NCI-H774 (cell line): ENCODE measurements around the gene HSPA1A.
A peak's percentile ranks its signal among the peaks of the same experiment; 100 is the strongest.
"Not testable (repeated sequence)": the region's sequence is repeated elsewhere in the genome, so short reads cannot be mapped to it uniquely, and the experiment has no call there.

Experiments used
- DNase-seq: peaks from one replicate; lab custom pipeline; 2025; lab: John Stamatoyannopoulos, UW

The HSPA1A gene

GRCh38 chr6:31836474-31837368, 21.4 kb downstream of the HSPA1A start:
- no peak for DNase-seq

DNA sequence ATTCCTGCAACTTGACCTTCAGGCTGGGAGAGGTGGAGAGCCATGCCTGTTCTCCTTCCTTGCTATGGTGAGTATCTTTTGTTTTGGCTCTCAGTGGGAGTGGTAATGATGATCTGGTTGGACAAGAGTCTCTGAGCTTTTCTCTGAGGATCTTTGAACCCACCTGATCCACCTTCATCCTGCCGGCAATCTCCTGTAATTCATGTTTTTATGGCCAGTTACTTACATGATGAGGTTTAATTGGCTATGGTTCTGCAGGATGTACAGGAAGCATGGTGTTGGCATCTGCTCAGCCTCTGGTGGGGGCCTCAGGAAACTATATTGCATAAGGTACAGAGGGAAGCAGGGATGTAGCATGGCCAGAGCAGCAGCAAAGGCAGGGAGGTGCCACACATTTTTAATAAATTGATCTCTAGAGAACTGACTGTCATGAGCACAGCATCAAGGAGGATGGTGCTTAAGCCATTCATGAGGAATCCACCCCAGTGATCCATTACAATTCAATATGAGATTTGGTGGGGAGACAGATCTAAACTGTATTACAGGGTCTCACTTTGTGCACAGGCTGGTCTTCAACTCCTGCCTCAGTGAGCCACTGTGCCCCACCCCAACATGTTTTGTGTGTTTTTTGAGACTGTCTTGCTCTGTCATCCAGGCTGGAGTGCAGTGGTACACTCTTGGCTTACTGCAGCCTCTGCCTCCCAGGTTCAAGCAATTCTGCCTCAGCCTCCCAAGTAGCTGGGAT, 22.2 kb downstream of the HSPA1A start:
- no peak for DNase-seq

GRCh38 chr6:31838114-31838553, 22.8 kb downstream of the HSPA1A start:
- DNase-seq: not testable (repeated sequence)

GRCh38 chr6:31838968-31839367, 23.6 kb downstream of the HSPA1A start:
- DNase-seq: no peak

- not testable (repeated sequence) for DNase-seq
Observed at GRCh38 chr6:31839779-31840126, 24.4 kb downstream of the HSPA1A start.

- no peak for DNase-seq
Observed at GRCh38 chr6:31842053-31842452, 26.7 kb downstream of the HSPA1A start.

DNA sequence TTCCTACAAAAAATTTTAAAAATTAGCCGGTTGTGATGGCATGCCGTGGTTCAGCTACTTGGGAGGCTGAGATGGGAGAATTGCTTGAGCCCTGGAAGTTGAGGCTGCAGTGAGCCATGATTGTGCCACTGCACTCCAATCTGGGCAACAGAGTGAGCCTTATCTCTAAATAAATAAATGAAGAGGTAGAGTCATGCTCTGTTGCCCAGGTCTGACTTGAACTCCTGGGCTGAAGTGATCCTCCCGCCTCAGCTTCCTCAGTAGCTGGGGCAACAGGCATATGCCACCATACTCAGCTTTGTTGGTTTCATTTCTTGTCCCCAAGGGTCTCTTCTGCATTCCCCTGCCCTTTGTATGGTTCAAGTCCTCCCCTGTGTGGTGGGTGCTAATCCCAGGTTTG, 29.2 kb downstream of the HSPA1A start:
- no peak for DNase-seq

DNA sequence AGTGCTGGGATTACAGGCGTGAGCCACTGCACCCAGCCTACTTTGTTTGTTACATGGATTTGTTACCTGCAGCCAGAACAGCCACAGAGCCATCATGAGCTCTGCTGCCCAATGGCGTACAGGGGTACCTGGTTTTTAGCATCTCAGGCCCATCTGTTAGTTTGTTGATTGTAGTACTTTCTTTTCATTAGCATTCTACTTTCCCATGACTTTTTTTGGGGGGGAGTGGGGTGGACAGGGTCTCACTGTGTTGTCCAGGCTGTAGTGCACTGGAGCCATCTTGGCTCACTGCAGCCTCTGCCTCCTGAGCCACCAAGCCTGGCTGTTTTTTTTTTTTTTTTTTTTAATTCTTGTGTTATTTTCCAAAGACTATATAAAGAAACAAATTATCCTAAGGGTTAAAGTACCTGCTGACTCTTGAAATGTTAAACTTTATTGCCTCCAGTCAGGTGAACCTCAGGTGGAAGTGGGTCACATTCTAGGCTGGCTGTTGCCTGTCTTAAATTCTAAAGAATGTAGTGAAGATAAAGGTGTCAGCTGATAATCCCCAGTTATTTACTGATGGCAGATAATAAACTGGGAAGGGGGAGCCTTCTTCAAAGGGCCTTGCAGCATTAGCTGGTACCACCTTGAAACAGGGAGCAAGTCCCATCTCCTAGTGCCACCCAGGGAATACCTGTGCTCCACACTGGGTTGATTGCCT, 32.1 kb downstream of the HSPA1A start:
- no peak for DNase-seq

DNA sequence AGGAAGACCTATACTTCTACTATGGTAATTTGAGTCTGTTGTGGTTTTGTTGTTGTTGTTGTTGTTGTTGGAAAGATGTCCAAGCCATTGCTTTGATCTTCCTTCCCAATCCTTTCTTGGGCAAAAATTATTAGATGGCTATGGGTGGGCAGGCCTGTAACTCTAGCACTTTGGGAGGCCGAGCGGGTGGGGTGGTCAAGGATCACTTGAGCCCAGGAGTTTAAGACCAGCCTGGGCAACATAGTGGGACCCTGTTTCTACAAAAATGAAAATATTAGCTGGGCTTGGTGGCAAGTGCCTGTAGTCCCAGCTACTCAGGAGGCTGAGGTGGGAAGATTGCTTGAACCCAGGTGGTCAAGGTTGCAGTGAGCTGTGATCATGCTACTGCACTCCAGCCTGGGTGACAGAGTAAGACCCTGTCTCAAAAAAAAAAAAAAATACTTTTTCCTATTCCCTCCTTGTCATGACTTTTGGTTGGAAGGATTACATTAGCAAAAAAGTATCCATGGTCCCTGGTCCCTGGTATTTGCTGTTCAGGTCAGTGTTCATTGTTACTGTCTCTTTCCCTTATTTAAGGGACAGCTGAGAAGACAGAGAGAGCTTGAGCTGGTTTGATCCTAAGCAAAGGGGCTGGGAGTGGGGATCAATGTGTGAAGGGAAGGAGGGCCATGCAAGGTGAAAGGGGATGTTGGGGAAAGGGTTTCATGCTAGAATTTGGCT, 35.6 kb downstream of the HSPA1A start:
- no peak for DNase-seq

DNA sequence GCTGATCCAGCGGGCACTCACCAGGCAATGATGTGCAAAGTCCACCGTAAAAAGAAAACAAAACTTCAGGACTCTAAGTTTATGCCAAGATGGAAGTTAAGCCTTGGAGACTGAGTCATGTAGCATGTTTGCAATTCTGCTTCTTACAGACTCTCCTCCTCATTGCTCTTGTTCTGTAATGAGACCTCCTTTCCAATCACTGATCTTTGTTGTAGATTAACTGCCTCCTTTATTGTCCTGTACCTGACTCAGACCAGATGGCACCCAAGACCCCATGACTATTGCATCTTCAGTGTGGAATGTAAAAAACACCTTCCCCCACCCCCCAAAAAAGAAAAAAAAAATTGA, 36.1 kb downstream of the HSPA1A start:
- DNase-seq: no peak

DNA sequence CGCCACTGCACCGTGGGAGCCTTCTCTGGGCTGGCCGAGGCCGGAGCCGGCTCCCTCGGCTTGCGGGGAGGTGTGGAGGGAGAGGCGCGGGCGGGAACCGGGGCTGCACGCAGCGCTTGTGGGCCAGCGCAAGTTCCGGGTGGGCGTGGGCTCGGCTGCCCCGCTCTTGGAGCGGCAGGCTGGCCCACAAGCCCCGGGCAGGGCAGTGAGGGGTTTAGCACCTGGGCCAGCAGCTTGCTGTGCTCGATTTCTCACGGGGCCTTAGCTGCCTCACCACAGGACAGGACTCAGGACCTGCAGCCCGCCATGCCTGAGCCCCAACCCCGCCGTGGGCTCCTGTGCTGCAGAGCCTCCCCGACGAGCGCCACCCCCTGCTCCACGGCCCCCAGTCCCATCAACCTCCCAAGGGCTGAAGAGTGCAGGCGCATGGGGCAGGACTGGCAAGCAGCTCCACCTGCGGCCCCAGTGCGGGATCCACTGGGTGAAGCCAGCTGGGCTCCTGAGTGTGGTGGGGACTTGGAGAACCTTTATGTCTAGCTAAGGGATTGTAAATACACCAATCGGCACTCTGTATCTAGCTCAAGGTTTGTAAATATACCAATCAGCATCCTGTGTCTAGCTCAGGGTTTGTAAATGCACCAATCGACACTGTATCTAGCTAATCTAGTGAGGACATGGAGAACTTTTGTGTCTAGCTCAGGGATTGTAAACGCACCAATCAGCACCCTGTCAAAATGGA, 36.8 kb downstream of the HSPA1A start:
- not testable (repeated sequence) for DNase-seq

DNA sequence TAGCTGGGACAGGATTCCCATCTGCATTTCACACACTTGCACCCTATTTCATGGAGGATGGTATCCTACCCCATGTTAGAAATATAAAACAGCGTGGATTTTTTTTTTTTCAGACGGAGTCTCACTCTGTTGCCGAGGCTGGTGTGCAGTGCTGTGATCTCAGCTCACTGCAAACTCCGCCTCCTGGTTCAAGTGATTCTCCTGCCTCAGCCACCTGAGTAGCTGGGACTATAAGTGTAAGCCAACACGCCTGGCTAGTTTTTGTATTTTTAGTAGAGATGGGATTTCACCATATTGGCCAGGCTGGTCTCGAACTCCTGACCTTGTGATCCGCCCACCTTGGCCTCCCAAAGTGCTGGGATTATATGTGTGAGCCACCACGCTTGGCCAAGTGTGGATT, 42.4 kb downstream of the HSPA1A start:
- DNase-seq: not testable (repeated sequence)

DNA sequence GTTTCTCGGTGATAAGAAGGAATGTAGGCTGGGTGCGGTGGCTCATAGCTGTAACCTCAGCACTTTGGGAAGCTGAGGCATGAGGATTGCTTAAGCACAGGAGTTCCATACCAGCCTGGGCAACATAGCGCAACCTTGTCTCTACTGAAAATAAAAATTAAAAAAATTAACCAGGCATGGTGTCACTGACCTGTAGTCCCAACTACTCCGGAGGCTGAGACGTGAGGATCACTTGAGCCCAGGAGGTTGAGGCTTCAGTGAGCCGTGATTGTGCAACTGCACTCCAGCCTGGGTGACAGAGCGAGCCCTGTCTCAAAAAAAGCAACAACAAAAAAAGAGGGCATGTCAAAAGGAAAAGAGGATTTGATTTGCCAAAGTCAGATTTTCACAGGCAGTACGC, 43.4 kb downstream of the HSPA1A start:
- DNase-seq: no peak

GRCh38 chr6:31859923-31860322, 44.6 kb downstream of the HSPA1A start:
- no peak for DNase-seq

- DNase-seq: no peak
Observed at GRCh38 chr6:31860349-31860748, 45.0 kb downstream of the HSPA1A start.

DNA sequence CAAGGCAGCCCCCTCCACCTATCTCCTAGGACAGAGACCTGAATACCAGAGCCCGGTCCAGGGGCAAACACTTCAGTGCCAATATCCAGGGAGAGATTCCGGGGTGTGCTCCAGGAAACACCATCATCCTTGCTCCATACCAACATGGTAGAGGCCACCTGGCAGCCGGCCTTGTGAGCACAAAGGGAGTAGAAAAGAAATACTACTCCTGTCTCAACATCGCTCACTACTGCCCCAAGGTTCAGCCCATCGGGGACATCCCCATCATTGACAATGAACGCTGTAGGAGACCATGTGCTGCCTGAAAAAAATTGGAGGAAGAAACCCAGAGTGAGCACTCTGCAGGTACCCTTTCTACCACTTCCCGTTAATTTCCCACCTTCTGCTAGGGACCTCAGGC, 45.8 kb downstream of the HSPA1A start:
- DNase-seq: no peak

- DNase-seq: no peak
Observed at GRCh38 chr6:31861919-31862343, 46.6 kb downstream of the HSPA1A start.

DNA sequence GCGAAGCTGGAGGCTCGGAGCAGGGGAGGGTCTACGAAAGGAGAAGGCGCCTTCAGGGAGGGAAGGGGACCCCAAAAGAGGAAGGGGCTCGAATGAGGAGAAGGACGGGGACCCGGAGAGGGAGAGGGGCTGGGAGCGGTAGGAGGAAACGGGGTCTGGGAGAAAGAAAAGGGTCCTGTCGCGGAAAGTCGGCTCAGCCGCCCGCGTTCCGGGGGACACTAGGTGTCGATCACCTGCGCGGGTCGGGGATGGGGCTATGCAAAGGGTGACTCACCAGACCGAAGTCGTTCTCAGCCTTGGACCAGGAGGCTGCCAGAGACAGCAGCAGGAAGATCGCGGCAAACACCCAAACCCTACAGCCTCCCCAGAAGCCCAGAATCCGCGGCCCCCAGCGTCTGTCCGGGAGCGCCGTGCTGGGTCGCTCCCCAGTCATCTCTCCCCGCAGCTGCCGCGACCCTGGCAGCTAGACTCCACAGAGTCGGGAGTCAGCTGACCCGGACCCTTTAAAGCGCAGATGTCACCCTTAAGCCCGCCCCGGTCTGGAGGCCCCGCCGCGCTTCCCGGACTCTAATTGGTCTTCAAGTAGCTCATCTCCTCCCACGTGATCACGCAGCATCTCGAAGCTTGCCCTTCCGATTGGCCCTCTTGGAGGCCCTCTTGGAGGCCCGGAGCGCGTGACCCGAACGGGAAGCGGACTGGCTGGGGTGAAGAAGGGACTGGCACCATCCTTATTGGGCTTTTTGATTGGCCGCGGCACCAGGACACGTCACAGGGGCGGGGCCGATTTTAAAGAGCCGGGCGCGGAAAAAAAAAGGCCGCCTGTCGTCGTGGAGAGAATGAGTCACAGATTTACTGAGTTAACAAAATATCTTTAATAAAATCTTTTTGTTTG, 47.2 kb downstream of the HSPA1A start, which contains the start of gene NEU1:
Gene NEU1, minus strand, starts transcription at position 478 of the 892 bp plus-strand sequence. Its CDS starts 45 bp downstream, at position 433.
- peak; percentile 99 for DNase-seq

DNA sequence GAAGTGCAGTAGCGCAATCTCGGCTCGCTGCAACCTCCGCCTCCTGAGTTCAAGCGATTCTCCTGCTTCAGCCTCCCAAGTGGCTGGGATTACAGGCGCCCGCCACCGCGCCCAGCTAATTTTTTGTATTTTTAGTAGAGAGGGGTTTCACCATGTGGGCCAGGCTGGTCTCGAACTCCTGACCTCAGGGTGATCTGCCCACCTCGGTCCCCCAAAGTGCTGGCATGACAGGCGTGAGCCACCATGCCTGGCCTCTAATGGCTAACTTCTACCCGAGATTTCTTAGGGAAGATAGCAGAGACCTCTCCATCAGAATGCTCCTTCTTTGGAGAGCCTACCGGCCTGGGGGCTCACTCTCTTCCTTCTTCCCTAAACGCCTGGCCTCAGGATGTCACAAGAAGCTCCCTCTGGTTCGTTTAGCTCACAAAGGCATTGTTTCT, 48.8 kb downstream of the HSPA1A start:
- DNase-seq: not testable (repeated sequence)

DNA sequence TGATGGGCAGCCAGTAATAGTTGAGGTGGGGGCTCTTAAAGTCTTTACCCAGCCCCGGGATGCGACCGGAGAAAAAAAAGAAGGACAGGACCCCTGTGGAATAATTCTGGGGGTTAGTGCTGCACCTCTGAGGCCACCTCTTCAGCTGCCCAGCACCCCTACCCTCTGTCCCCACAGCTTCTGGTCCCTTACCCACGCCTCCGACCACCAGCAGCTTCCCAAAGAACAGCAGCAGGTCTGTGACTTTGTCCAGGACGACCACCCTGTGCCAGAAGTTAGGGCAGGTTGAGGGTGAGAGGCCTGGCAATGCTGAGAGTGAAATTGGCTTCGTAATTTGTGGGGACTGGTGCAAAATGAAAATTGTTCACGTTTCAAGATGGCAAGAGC, 49.5 kb downstream of the HSPA1A start:
- DNase-seq: no peak
